CMK (cell line): ENCODE results near the gene VSTM2B.
"Not testable (repeated sequence)": the region's sequence is repeated elsewhere in the genome, so short reads cannot be mapped to it uniquely, and the experiment has no call there.

Experiments used
- DNase-seq: peaks from one replicate; pipeline ENCODE4 v3.0.0-alpha.2; 2010; ENCODE audit warnings: low read depth

VSTM2B gene

DNA sequence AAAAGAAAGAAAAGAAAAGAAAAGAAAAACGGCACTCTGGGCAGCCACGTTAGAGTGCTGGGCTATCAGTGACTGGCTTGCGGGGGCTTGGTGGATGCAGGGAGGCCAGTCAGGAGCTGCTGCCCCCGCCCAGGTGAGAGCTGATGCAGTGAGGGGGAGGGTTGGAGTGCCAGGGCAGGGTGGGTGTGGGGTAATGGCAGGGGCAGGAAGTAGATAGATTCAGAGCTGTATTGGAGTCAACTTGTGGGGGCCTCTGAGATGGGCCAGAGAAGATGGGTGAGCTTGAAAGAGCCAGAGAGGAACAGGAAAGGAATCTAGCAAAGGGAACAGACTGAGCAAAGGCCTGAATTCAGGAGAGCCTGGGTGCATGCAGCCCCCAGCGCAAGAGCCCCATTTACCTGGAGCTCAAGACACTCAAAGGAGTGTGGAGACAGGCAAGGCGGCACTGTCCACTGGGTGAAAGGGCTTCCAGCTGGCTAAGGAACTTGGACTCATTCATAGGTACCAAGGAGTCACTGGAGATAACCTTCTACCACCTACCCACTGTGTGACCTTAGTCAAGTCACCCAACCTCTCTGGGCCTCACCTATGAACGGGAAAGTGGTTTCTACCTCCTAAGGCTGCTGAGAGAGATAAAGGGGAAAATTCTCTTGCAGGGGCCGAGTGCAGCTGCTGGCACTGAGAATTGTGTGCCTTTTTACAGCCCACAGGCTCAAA lies 20.2 kb downstream of the VSTM2B start:
- no peak for DNase-seq

DNA sequence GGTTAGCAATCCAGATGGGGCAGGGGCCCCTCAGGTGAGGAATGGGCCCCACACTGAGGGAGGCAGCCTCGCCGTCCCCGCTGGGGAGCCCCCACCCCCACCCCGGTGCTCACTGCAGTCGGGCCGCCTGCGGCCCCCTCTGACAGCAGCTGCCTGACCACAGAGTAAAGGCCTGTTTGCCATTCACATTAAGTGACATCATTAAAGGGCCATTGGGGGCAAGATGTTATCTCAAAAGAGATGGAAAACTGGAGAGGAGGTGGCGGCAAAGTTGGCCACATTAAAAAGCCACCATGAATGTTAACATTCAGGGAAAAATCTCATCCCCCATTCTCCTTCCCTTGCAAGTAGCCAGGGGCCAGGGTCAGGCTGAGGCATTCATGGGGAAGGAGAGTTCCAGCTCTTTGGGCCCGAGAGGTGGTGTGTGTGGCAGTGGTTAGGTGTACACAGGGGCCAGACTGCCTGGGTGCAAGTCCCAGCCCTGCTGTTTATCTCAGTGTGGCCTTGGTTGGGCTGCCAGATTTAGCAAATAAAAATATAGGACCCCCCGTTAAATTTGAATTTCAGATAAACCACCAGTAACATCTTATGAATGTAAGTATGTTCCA lies 20.9 kb downstream of the VSTM2B start:
- no peak for DNase-seq

DNA sequence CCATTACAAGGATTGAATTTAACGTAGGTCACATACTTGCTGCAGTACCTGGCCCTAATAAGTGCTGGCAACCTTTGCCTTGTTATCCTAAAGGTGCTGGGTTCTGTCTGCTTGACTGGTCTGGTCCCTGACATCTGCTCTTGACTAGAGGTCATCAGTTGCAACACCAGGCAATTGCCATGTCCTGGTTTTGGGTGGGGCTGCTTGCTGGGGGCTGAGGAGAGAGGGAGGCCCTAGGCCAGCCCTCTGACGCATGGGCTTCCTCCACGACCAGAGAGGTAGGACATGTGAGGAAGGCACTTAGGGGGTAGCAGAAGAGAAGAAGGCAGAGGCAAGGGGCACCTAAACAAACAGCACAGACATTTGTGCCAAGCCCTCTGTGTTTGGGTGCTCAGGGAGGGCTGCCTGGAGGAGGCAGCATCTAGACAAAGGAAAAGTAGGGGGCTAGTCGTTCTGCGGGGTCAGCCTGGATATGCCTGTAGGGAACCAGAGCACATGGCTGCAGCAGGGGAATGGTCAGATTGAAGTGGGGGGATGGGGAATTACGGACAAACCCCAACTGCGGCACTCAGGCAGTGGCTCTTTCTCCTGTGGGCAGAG lies 21.7 kb downstream of the VSTM2B start:
- no peak for DNase-seq

- DNase-seq: no peak
These were observed 22.2 kb downstream of the VSTM2B start for GRCh38 chr19:29547981-29548380.

- DNase-seq: no peak
These were observed 22.8 kb downstream of the VSTM2B start for GRCh38 chr19:29548483-29549085.

GRCh38 chr19:29549105-29550070 lies 23.6 kb downstream of the VSTM2B start:
- DNase-seq: no peak

DNA sequence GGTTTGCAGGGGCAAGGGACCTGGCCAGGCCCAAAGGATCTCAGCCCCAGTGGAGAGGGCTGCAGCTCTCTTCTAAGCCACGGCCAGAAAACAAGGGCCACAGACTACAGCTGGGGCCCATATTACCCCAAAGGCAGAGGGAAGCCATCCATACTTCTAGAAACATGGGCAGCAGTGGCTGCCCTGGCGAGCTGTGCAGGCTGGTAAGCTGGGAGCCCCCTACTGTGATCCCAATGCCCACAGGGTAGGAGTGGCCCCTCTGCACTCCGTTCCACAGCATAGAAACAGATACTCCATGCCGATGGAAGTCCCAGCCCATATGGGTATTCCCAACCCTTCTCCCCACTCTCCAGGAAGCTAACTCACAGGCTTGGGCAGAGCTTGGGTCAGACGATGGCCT lies 25.1 kb downstream of the VSTM2B start:
- no peak for DNase-seq

DNA sequence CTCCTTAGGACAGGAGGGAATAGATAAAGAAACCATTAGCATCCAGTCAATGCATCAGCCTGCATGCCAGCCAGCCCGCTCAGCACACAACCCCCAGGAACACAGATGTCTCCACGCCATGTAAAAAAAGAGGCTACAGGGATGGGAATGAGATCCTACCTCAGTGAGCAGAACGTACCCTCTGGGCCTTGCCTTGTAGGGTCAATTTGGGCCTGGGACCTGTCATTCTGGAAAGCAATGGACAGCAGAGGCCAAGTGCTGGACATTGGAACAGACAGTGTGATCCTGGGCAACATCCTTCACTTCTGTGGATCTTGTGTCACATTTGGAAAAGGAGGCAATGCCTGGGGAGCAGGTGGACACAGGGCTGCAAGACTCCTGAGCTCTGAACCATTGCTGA lies 26.0 kb downstream of the VSTM2B start:
- no peak for DNase-seq

DNA sequence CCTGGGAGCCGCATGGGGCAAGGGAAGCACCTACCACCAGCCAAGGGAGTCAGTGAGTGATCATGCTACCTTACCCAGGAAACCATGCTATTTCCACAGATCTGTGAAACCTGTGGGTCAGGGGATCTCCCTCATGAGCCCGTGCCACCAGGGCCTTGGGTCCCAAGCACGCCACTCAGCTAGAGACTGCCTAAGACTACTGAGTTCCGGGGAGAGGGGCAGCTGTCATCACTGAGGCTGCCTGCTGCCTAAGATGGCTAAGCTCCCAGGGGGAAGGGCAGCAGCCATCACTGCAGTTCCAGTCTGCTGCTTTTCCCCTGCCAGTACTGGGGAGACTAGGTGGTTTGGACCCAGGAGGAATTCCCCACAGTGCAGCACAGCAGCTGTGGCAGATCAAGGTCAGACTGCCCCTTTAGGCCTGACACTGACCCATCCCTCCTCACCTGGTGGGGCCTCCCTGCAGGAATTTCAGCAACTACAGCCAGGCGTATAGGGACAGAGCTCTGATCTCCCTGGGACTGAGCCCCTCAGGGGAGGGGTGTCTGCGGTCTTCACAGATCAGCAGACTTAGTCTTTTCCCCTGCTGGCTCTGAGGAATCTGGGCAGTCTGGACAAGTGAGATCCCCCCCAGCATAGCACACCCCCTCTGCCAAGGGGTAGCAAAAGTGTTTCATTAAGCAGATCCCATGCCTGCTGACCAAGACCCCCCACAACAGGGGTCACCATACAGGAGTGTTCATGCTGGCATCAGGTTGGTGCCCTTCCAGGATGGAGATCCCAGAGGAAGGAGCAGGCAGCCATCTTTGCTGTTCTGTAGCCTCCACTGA lies 26.9 kb downstream of the VSTM2B start:
- DNase-seq: no peak

- no peak for DNase-seq
These were observed 28.4 kb downstream of the VSTM2B start for GRCh38 chr19:29554149-29554548.

DNA sequence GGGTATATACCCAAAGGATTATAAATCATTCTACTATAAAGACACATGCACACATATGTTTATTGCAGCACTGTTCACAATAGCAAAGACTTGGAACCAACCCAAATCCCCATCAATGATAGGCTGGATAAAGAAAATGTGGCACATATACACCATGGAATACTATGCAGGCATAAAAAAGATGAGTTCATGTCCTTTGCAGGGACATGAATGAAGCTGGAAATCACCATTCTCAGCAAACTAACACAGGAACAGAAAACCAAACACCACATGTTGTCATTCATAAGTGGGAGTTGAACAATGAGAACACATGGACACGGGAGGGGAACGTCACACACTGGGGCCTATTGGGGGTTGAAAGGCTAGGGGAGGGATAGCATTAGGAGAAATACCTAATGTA lies 33.3 kb downstream of the VSTM2B start:
- DNase-seq: not testable (repeated sequence)

GRCh38 chr19:29559743-29560142 lies 33.9 kb downstream of the VSTM2B start:
- DNase-seq: no peak

- DNase-seq: no peak
These were observed 34.7 kb downstream of the VSTM2B start for GRCh38 chr19:29560313-29561075.

GRCh38 chr19:29561601-29562000 lies 35.8 kb downstream of the VSTM2B start:
- DNase-seq: no peak

DNA sequence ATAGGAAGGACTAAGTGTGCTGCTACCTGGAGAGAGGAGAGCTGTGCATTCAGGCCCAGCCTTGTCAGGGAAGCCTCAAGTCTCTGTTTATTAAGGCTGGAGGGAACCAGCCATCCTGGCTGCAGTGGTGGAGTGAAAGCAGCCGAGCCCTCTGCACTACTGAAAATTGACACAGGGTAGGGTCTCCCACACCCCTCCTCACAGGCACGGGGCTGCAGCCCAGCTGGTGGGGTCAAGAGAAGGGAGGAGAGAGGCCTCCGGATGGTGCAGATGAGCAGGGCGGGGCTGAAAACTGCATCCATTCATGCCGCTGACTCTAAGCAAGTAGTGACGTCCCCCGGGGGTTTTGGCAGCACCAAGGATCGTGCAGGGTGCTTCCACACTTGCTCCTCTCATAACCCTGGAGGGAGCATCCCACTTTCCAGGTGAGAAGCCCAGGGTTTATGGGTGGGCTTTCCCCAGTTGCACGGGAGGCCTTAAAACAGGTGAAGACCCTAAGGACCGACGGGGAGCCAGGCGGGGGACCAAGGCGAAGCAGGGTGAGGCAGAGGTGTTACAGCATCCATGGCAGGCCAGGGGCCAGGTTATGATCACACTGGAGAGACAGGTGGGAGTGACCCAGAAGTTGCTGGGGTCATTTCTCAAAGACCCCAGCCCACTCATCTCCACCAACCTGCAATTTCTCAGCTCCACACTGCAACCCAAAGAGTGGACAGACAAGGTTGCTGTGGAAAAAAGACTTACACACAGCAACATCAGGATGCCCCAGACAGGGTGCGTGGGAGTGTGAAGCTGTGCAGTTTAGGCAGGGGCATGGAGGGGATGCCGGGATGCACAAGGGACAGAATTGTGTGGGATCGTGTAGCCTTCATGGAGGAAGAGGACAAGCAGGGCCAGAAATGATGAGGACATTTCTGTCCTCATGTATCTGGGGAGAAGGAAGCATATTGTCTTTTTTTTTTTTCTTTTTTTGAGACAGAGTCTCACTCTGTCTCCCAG lies 36.8 kb downstream of the VSTM2B start:
- no peak for DNase-seq

- DNase-seq: no peak
These were observed 37.8 kb downstream of the VSTM2B start for GRCh38 chr19:29563486-29564101.

GRCh38 chr19:29564574-29565005 lies 38.8 kb downstream of the VSTM2B start:
- no peak for DNase-seq

DNA sequence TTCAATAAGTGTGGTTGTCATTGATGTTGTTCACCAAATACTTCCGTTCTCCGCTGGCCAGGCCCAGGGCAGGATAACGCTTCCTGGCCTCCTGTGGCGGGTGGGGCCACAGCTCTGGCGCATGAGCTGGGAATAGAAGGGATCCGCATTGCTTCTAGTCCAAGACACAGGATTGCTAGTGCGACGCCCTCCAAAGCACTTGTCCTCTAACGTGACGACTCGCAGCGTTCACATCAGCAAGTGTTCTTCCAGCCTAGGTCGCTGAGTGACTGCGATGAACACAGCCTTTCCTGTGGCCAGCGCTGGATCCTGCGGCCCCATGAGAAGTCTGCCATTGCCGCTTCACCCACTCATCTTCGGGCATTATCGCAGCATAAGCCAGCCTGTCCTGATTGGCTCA lies 39.4 kb downstream of the VSTM2B start:
- no peak for DNase-seq
